Measurements from ENCODE around the gene TEKT3. TPM values are rescaled to one million over a fixed set of nuclear protein-coding genes. Genes with fewer than 3 reads are reported as not detected.

TEKT3 gene
- total RNA-seq, 4 donors from 2014 or later, result not detected

- intact Hi-C loops (cut with DNase I), result no loop called here
These were observed 18.3 kb downstream of the TEKT3 start for GRCh38 chr17:15323131-15323530.

GRCh38 chr17:15321556-15322251 is 19.7 kb downstream of the TEKT3 start:
- Histone ChIP-seq H3K9me3 (no peaks in the 10 kb centered on the region), H3K4me3 (no peak overlapping the region), H3K36me3 (no peaks in the 10 kb centered on the region), H3K4me1 (no peaks in the 10 kb centered on the region), H3K27ac (replicated peaks in 1 of 4) (no peak overlapping the region), H3K27me3 (no peaks in the 10 kb centered on the region)
- no peak for TF ChIP-seq EP300 (IDR thresholded peaks at IDR 0.05)
- no peak for TF ChIP-seq POLR2A (IDR thresholded peaks at IDR 0.05; ENCODE audit: low read depth)
- TF ChIP-seq POLR2AphosphoS5 (IDR thresholded peaks at IDR 0.05), result no peak
- TF ChIP-seq CTCF (IDR thresholded peaks at IDR 0.05), result no peak
- 83% methylated on average over 6 of the region's 6 CpGs for WGBS
- intact Hi-C loops (cut with DNase I), result no loop called here
- peak; percentile 64 for DNase-seq (ENCODE audit: extremely low spot score)

More at GRCh38 chr17:15323131-15323530, 18.3 kb downstream of the TEKT3 start:
- H3K36me3 ChIP-seq, result no peaks in the 10 kb centered on the region
- H3K27me3 ChIP-seq, result no peaks in the 10 kb centered on the region
- no peaks in the 10 kb centered on the region for H3K4me1 ChIP-seq
- WGBS, result 81% methylated on average over 4 of the region's 4 CpGs
- TF ChIP-seq POLR2AphosphoS5 (IDR thresholded peaks at IDR 0.05) (no peak), CTCF (IDR thresholded peaks at IDR 0.05) (no peak), POLR2A (IDR thresholded peaks at IDR 0.05; ENCODE audit: low read depth) (no peak), EP300 (IDR thresholded peaks at IDR 0.05) (no peak)
- DNase-seq (ENCODE audit: extremely low spot score), result no peak
- H3K27ac ChIP-seq (replicated peaks in 1 of 4), result no peak overlapping the region
- no peaks in the 10 kb centered on the region for H3K9me3 ChIP-seq
- H3K4me3 ChIP-seq, result no peak overlapping the region

- WGBS, result 54% methylated on average over 5 of the region's 5 CpGs
These were observed 21.9 kb downstream of the TEKT3 start for GRCh38 chr17:15319452-15320010.

GRCh38 chr17:15311996-15312395 is 29.4 kb downstream of the TEKT3 start:
- intact Hi-C loops (cut with DNase I), result no loop called here
- peak; percentile 47 for DNase-seq (ENCODE audit: extremely low spot score)
- WGBS, result 86% methylated on average over 5 of the region's 5 CpGs

More at GRCh38 chr17:15319452-15320010, 21.9 kb downstream of the TEKT3 start:
- no peaks in the 10 kb centered on the region for H3K36me3 ChIP-seq
- H3K27me3 ChIP-seq, result no peaks in the 10 kb centered on the region
- no peaks in the 10 kb centered on the region for H3K9me3 ChIP-seq
- H3K4me3 ChIP-seq, result no peak overlapping the region
- no peak for TF ChIP-seq POLR2A (IDR thresholded peaks at IDR 0.05; ENCODE audit: low read depth)
- no peak for TF ChIP-seq CTCF (IDR thresholded peaks at IDR 0.05)
- TF ChIP-seq POLR2AphosphoS5 (IDR thresholded peaks at IDR 0.05), result no peak
- TF ChIP-seq EP300 (IDR thresholded peaks at IDR 0.05), result no peak
- DNase-seq (ENCODE audit: extremely low spot score), result peak; percentile 68
- no peak overlapping the region for H3K27ac ChIP-seq (replicated peaks in 1 of 4)
- intact Hi-C loops (cut with DNase I), result no loop called here
- H3K4me1 ChIP-seq, result no peaks in the 10 kb centered on the region

More at GRCh38 chr17:15311996-15312395, 29.4 kb downstream of the TEKT3 start:
- no peaks in the 10 kb centered on the region for H3K27me3 ChIP-seq
- H3K4me3 ChIP-seq, result no peak overlapping the region
- H3K4me1 ChIP-seq, result peaks cover 0 to 16% (median under 1%) of the 10 kb centered on the region in 4 donors
- H3K36me3 ChIP-seq, result no peaks in the 10 kb centered on the region
- TF ChIP-seq POLR2AphosphoS5 (IDR thresholded peaks at IDR 0.05) (no peak), EP300 (IDR thresholded peaks at IDR 0.05) (no peak), POLR2A (IDR thresholded peaks at IDR 0.05; ENCODE audit: low read depth) (no peak), CTCF (IDR thresholded peaks at IDR 0.05) (no peak)
- H3K27ac ChIP-seq (replicated peaks in 1 of 4), result no peak overlapping the region
- H3K9me3 ChIP-seq, result no peaks in the 10 kb centered on the region

All from esophagus muscularis mucosa (tissue), 4 donors.